MM.1S (cell line): ENCODE results near the gene SLC35D2.

Source experiments
- DNase-seq: peaks from one replicate; pipeline ENCODE4 v3.0.0-alpha.2; 2015
- H2AFZ ChIP-seq: fragments of 300-600 bp; sonication (generic); 2 replicates; pipeline ENCODE4 v1.6.0; 2016; ENCODE audit warnings: antibody characterized with exemption, low read length
- H3F3A ChIP-seq: fragments of 300-600 bp; sonication (generic); 2 replicates; pipeline ENCODE4 v1.6.1; 2016; ENCODE audit warnings: mild to moderate bottlenecking, antibody characterized with exemption, low read length, moderate library complexity, mixed read lengths; ENCODE audit not compliant: insufficient read depth
- H3K27ac ChIP-seq: fragments of 300-600 bp; sonication (generic); 2 replicates; pipeline ENCODE4 v1.5.1; 2016; ENCODE audit warnings: mild to moderate bottlenecking, low read length
- H3K27me3 ChIP-seq: fragments of 300-600 bp; sonication (generic); replicated peaks from 2 replicates; pipeline ENCODE4 v1.6.0; 2016; ENCODE audit warnings: low read length; ENCODE audit not compliant: insufficient read depth
- H3K36me3 ChIP-seq: fragments of 300-600 bp; sonication (generic); replicated peaks from 2 replicates; pipeline ENCODE4 v1.6.1; 2016; ENCODE audit warnings: mild to moderate bottlenecking, low read length, mixed read lengths; ENCODE audit not compliant: insufficient read depth
- H3K4me1 ChIP-seq: fragments of 300-600 bp; sonication (generic); 2 replicates; pipeline ENCODE4 v1.6.1; 2016; ENCODE audit warnings: low read length, mixed read lengths
- H3K4me2 ChIP-seq: fragments of 300-600 bp; sonication (generic); 2 replicates; pipeline ENCODE4 v1.6.0; 2016; ENCODE audit warnings: low read depth, low read length
- H3K4me3 ChIP-seq: fragments of 300-600 bp; sonication (generic); 2 replicates; pipeline ENCODE4 v1.5.1; 2016; ENCODE audit warnings: low read length, mixed read lengths
- H3K79me2 ChIP-seq: fragments of 300-600 bp; sonication (generic); 2 replicates; pipeline ENCODE4 v1.6.1; 2016; ENCODE audit warnings: mixed run types, low read length, mixed read lengths
- H3K9ac ChIP-seq: fragments of 300-600 bp; sonication (generic); 2 replicates; pipeline ENCODE4 v1.6.1; 2016; ENCODE audit warnings: low read length, mixed read lengths
- H3K9me2 ChIP-seq: fragments of 300-600 bp; sonication (generic); replicated peaks from 2 replicates; pipeline ENCODE4 v1.6.1; 2016; ENCODE audit warnings: mild to moderate bottlenecking, low read length, mixed read lengths; ENCODE audit not compliant: insufficient read depth
- H3K9me3 ChIP-seq: fragments of 300-600 bp; sonication (generic); replicated peaks from 2 replicates; pipeline ENCODE4 v1.6.1; 2016; ENCODE audit warnings: mild to moderate bottlenecking, low read length, mixed read lengths; ENCODE audit not compliant: insufficient read depth
- H4K20me1 ChIP-seq: fragments of 300-600 bp; sonication (generic); 2 replicates; pipeline ENCODE4 v1.6.1; 2016; ENCODE audit warnings: mild to moderate bottlenecking, low read length, moderate library complexity, mixed read lengths; ENCODE audit not compliant: insufficient read depth
- EZH2 ChIP-seq: fragments of 300-600 bp; sonication (generic); optimal IDR thresholded peaks from 2 replicates; pipeline ENCODE3; 2017; ENCODE audit warnings: low read depth, mild to moderate bottlenecking, antibody characterized with exemption, low read length, mixed read lengths
- EZH2phosphoT487 ChIP-seq: fragments of 300-600 bp; sonication (generic); IDR thresholded peaks from 2 replicates; pipeline ENCODE4 v1.6.1; 2018; ENCODE audit warnings: antibody characterized with exemption, low read length
- TF ChIP-seq, protein P1 (sequence below): fragments of 300-600 bp; sonication (generic); IDR thresholded peaks from 2 replicates; pipeline ENCODE4 v1.5.1; 2016; ENCODE audit warnings: antibody characterized with exemption, low read length, mixed read lengths

Gene SLC35D2

DNA sequence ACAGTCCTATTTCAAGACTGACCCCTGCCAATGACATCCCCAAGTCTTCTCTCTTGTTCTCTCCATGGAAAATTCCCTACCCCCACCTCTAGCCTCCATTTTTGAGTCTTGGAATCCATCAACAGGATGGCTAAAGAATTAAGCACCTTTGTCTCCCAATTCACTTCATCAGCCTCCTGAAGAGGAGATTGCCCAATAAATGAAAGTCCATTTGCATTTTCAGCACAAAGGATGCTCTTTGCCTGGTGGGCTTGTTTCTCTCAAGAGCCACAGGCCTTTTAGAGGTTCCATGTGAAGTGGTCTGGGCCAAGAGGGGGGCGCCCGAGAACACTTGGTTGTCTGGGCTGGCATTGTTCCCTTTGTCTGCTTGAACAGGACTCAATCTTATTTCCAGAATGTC, 94.1 kb downstream of the SLC35D2 start:
- no peak for DNase-seq
- Histone ChIP-seq H3K4me2 (no peak overlapping the region), H3K9me2 (no peaks in the 10 kb centered on the region), H4K20me1 (no peaks in the 10 kb centered on the region), H3F3A (no peaks in the 10 kb centered on the region), H3K9ac (no peak overlapping the region), H3K4me3 (no peak overlapping the region), H2AFZ (no peak overlapping the region), H3K79me2 (no peaks in the 10 kb centered on the region), H3K27me3 (no peaks in the 10 kb centered on the region), H3K4me1 (no peaks in the 10 kb centered on the region), H3K36me3 (no peaks in the 10 kb centered on the region), H3K27ac (no peak overlapping the region), H3K9me3 (no peaks in the 10 kb centered on the region)
- TF ChIP-seq EZH2phosphoT487, result no peak
- no peak for TF ChIP-seq EZH2
- TF ChIP-seq, protein P1, sequence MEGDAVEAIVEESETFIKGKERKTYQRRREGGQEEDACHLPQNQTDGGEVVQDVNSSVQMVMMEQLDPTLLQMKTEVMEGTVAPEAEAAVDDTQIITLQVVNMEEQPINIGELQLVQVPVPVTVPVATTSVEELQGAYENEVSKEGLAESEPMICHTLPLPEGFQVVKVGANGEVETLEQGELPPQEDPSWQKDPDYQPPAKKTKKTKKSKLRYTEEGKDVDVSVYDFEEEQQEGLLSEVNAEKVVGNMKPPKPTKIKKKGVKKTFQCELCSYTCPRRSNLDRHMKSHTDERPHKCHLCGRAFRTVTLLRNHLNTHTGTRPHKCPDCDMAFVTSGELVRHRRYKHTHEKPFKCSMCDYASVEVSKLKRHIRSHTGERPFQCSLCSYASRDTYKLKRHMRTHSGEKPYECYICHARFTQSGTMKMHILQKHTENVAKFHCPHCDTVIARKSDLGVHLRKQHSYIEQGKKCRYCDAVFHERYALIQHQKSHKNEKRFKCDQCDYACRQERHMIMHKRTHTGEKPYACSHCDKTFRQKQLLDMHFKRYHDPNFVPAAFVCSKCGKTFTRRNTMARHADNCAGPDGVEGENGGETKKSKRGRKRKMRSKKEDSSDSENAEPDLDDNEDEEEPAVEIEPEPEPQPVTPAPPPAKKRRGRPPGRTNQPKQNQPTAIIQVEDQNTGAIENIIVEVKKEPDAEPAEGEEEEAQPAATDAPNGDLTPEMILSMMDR, result no peak

DNA sequence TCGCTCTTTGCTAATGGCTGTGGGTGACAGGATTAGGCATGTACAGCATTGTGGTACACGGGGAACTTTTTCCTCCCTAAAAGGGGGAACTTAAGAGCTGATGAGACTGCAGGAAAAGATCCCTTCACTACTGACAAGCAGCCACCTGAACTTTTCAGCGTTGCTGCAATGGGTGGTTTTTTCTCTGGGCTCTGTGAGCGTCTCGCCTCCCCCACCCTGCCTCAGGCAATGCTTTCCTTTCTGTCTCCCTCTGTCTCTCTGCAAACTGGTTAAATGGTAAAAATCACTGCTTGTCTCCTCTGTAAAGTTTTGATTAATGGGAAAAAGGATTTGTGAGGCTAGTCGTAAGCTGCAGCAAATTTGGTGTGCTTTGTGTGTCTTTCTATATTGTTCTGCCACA, 101.9 kb downstream of the SLC35D2 start:
- H3F3A ChIP-seq, result no peaks in the 10 kb centered on the region

DNA sequence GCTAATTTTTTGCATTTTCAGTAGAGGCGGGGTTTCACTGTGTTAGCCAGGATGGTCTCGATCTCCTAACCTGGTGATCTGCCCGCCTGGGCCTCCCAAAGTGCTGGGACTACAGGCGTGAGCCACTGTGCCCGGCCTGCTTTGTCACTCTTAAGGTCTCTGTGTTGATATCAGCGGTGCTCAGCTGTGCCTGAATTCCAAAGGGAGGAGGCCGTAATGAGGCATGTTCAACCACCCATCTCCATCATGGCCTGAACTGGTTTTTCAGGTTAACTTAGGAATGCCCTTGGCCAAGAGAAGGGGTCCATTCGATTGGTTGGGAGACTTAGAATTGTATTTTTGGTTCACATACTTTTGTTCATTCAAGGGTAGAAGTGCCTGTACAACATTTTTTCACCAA, 103.6 kb downstream of the SLC35D2 start:
- Histone ChIP-seq H3F3A (no peaks in the 10 kb centered on the region), H3K79me2 (no peaks in the 10 kb centered on the region), H3K36me3 (no peaks in the 10 kb centered on the region), H4K20me1 (no peaks in the 10 kb centered on the region), H3K9me2 (no peaks in the 10 kb centered on the region), H3K9ac (no peak overlapping the region), H3K27ac (no peak overlapping the region), H3K9me3 (no peaks in the 10 kb centered on the region), H3K27me3 (no peaks in the 10 kb centered on the region), H3K4me3 (no peak overlapping the region), H3K4me2 (no peak overlapping the region), H2AFZ (no peak overlapping the region), H3K4me1 (no peaks in the 10 kb centered on the region)
- no peak for DNase-seq
- no peak for TF ChIP-seq EZH2
- TF ChIP-seq, protein P1, result no peak
- no peak for TF ChIP-seq EZH2phosphoT487

More for the DNA sequence above, 101.9 kb downstream of the SLC35D2 start:
- Histone ChIP-seq H3K4me3 (no peak overlapping the region), H3K27me3 (no peaks in the 10 kb centered on the region), H3K9ac (no peak overlapping the region), H3K4me2 (no peak overlapping the region), H3K79me2 (no peaks in the 10 kb centered on the region), H2AFZ (no peak overlapping the region), H3K36me3 (no peaks in the 10 kb centered on the region), H3K9me3 (no peaks in the 10 kb centered on the region), H3K27ac (no peak overlapping the region), H4K20me1 (no peaks in the 10 kb centered on the region), H3K4me1 (no peaks in the 10 kb centered on the region), H3K9me2 (no peaks in the 10 kb centered on the region)
- TF ChIP-seq EZH2phosphoT487 (no peak), EZH2 (no peak)
- TF ChIP-seq, protein P1, result no peak
- DNase-seq, result no peak
